GM18868 (cell line): ENCODE measurements around the gene MAD1L1.

Experiments used
- ATAC-seq: cut with Tn5 transposase; IDR thresholded peaks from one replicate; pipeline ENCODE4 v1.9.1; 2021; ENCODE audit warnings: mild to moderate bottlenecking, moderate library complexity; ENCODE audit not compliant: unreplicated experiment

The MAD1L1 gene

GRCh38 chr7:2051707-2052656 is 180.8 kb downstream of the MAD1L1 start:
- no peak for ATAC-seq

GRCh38 chr7:2050511-2050866 is 182.3 kb downstream of the MAD1L1 start:
- ATAC-seq = no peak

- no peak for ATAC-seq
Measured at GRCh38 chr7:2049782-2050510, 182.8 kb downstream of the MAD1L1 start.

- no peak for ATAC-seq
Measured at GRCh38 chr7:2049111-2049781, 183.5 kb downstream of the MAD1L1 start.

GRCh38 chr7:2048531-2048930 is 184.2 kb downstream of the MAD1L1 start:
- ATAC-seq = no peak

- ATAC-seq = no peak
Measured at GRCh38 chr7:2048006-2048405, 184.7 kb downstream of the MAD1L1 start.

GRCh38 chr7:2046581-2047565 is 185.9 kb downstream of the MAD1L1 start:
- ATAC-seq = no peak

GRCh38 chr7:2045559-2046405 is 187.0 kb downstream of the MAD1L1 start:
- ATAC-seq = no peak

- no peak for ATAC-seq
Measured at GRCh38 chr7:2044883-2045471, 187.8 kb downstream of the MAD1L1 start.

- ATAC-seq = no peak
Measured at GRCh38 chr7:2044311-2044882, 188.3 kb downstream of the MAD1L1 start.

GRCh38 chr7:2043316-2044039 is 189.3 kb downstream of the MAD1L1 start:
- no peak for ATAC-seq

- no peak for ATAC-seq
Measured at GRCh38 chr7:2042650-2043049, 190.1 kb downstream of the MAD1L1 start.

- ATAC-seq = no peak
Measured at GRCh38 chr7:2041496-2042367, 191.0 kb downstream of the MAD1L1 start.

- ATAC-seq = no peak
Measured at GRCh38 chr7:2040893-2041270, 191.9 kb downstream of the MAD1L1 start.

GRCh38 chr7:2040201-2040892 is 192.4 kb downstream of the MAD1L1 start:
- no peak for ATAC-seq

GRCh38 chr7:2038931-2039728 is 193.6 kb downstream of the MAD1L1 start:
- ATAC-seq = peak; percentile 59
